A549 (cell line): Measurements from ENCODE around the gene SLC25A3.

Source experiments
- CEBPB ChIP-seq, 2 experiments: fragments of >200 bp in 1 of 2; sonication (Bioruptor Twin) in 1 of 2; formaldehyde crosslinking in 1 of 2; IDR thresholded peaks; 2 replicates each; pipeline ENCODE4 v1.6.1; 2012 to 2016
- EP300 ChIP-seq, 2 experiments: fragments of >200 bp; sonication (Bioruptor Twin); formaldehyde crosslinking; IDR thresholded peaks; 2 replicates in 1 of 2; 3 replicates in 1 of 2; pipeline ENCODE4 v1.6.1; 2016 to 2017
- JUN ChIP-seq, 2 experiments: fragments of >200 bp; sonication (Bioruptor Twin); formaldehyde crosslinking; IDR thresholded peaks; 2 replicates in 1 of 2; 3 replicates in 1 of 2; pipeline ENCODE4 v1.6.1; 2016 to 2017
- KDM1A ChIP-seq: fragments of 200-600 bp; sonication (generic); IDR thresholded peaks from 2 replicates; pipeline ENCODE4 v1.6.1; 2016; ENCODE audit warnings: low read depth, mild to moderate bottlenecking
- NPAS2 ChIP-seq: fragments of 250-450 bp; sonication (Bioruptor Pico); IDR thresholded peaks from 2 replicates; pipeline ENCODE4 v1.8.0; 2022; ENCODE audit warnings: mild to moderate bottlenecking, moderate library complexity, borderline replicate concordance
- POLR2A ChIP-seq: IDR thresholded peaks from 2 replicates; pipeline ENCODE4 v1.6.1; 2012; ENCODE audit warnings: mild to moderate bottlenecking, low read length
- RCOR1 ChIP-seq: fragments of 150-350 bp; IDR thresholded peaks from 2 replicates; pipeline ENCODE4 v1.6.1; 2014; ENCODE audit warnings: antibody characterized with exemption, low read length, low read depth
- TF ChIP-seq, protein P1 (sequence below): fragments of >200 bp; sonication (Bioruptor Twin); formaldehyde crosslinking; IDR thresholded peaks from 3 replicates; pipeline ENCODE4 v1.5.1; 2016
- TF ChIP-seq, protein P2 (sequence below): IDR thresholded peaks from 2 replicates; pipeline ENCODE4 v1.6.1; 2012
- TF ChIP-seq, protein P3 (sequence below): fragments of 450-650 bp; IDR thresholded peaks from 2 replicates; pipeline ENCODE4 v1.6.1; 2014; ENCODE audit warnings: antibody characterized with exemption
- TF ChIP-seq, protein P4 (sequence below): fragments of 200-600 bp; sonication (generic); IDR thresholded peaks from 2 replicates; pipeline ENCODE4 v1.6.1; 2016; ENCODE audit warnings: antibody characterized with exemption, mild to moderate bottlenecking, moderate library complexity

DNA sequence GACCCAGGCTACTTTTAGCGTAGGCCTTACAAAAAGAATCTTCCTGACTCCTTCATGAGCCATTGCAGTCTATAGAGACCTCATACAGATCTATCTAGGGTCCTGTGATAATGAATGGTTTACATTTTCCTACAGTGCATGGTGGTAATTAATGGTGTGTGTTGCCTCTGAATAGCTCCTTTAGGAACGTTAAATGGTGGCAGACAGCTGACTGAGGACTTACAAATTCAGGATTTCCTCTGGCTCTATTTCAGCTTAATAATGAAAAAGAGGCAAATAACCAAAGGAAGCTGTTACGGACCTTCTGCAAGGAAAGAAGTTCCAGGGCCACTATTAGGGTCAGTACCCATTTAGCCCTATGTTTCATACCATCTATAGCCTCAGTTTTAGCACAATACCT, 46.0 kb downstream of the SLC25A3 start:
- TF ChIP-seq, protein P1, sequence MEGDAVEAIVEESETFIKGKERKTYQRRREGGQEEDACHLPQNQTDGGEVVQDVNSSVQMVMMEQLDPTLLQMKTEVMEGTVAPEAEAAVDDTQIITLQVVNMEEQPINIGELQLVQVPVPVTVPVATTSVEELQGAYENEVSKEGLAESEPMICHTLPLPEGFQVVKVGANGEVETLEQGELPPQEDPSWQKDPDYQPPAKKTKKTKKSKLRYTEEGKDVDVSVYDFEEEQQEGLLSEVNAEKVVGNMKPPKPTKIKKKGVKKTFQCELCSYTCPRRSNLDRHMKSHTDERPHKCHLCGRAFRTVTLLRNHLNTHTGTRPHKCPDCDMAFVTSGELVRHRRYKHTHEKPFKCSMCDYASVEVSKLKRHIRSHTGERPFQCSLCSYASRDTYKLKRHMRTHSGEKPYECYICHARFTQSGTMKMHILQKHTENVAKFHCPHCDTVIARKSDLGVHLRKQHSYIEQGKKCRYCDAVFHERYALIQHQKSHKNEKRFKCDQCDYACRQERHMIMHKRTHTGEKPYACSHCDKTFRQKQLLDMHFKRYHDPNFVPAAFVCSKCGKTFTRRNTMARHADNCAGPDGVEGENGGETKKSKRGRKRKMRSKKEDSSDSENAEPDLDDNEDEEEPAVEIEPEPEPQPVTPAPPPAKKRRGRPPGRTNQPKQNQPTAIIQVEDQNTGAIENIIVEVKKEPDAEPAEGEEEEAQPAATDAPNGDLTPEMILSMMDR = no peak
- TF ChIP-seq EP300 (IDR thresholded peaks at IDR 0.05) (no peak), JUN (IDR thresholded peaks at IDR 0.05) (no peak), KDM1A (no peak), POLR2A (no peak), CEBPB (IDR thresholded peaks at IDR 0.05) (no peak), NPAS2 (CRISPR knock-in tag) (no peak), RCOR1 (no peak)
- TF ChIP-seq, protein P2, sequence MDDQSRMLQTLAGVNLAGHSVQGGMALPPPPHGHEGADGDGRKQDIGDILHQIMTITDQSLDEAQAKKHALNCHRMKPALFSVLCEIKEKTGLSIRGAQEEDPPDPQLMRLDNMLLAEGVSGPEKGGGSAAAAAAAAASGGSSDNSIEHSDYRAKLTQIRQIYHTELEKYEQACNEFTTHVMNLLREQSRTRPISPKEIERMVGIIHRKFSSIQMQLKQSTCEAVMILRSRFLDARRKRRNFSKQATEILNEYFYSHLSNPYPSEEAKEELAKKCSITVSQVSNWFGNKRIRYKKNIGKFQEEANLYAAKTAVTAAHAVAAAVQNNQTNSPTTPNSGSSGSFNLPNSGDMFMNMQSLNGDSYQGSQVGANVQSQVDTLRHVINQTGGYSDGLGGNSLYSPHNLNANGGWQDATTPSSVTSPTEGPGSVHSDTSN = no peak
- TF ChIP-seq, protein P3, sequence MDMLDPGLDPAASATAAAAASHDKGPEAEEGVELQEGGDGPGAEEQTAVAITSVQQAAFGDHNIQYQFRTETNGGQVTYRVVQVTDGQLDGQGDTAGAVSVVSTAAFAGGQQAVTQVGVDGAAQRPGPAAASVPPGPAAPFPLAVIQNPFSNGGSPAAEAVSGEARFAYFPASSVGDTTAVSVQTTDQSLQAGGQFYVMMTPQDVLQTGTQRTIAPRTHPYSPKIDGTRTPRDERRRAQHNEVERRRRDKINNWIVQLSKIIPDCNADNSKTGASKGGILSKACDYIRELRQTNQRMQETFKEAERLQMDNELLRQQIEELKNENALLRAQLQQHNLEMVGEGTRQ = no peak
- TF ChIP-seq, protein P4, sequence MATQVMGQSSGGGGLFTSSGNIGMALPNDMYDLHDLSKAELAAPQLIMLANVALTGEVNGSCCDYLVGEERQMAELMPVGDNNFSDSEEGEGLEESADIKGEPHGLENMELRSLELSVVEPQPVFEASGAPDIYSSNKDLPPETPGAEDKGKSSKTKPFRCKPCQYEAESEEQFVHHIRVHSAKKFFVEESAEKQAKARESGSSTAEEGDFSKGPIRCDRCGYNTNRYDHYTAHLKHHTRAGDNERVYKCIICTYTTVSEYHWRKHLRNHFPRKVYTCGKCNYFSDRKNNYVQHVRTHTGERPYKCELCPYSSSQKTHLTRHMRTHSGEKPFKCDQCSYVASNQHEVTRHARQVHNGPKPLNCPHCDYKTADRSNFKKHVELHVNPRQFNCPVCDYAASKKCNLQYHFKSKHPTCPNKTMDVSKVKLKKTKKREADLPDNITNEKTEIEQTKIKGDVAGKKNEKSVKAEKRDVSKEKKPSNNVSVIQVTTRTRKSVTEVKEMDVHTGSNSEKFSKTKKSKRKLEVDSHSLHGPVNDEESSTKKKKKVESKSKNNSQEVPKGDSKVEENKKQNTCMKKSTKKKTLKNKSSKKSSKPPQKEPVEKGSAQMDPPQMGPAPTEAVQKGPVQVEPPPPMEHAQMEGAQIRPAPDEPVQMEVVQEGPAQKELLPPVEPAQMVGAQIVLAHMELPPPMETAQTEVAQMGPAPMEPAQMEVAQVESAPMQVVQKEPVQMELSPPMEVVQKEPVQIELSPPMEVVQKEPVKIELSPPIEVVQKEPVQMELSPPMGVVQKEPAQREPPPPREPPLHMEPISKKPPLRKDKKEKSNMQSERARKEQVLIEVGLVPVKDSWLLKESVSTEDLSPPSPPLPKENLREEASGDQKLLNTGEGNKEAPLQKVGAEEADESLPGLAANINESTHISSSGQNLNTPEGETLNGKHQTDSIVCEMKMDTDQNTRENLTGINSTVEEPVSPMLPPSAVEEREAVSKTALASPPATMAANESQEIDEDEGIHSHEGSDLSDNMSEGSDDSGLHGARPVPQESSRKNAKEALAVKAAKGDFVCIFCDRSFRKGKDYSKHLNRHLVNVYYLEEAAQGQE = no peak
